GM21576 (cell line): ENCODE data around the gene YIF1A.
A peak's percentile ranks its signal among the peaks of the same experiment; 100 is the strongest.
"Not testable (repeated sequence)": the region's sequence is repeated elsewhere in the genome, so short reads cannot be mapped to it uniquely, and the experiment has no call there.

Experiments
- ATAC-seq: cut with Tn5 transposase; IDR thresholded peaks from one replicate; pipeline ENCODE4 v1.9.1; 2021; ENCODE audit warnings: mild to moderate bottlenecking, moderate library complexity; ENCODE audit not compliant: unreplicated experiment

YIF1A gene

DNA sequence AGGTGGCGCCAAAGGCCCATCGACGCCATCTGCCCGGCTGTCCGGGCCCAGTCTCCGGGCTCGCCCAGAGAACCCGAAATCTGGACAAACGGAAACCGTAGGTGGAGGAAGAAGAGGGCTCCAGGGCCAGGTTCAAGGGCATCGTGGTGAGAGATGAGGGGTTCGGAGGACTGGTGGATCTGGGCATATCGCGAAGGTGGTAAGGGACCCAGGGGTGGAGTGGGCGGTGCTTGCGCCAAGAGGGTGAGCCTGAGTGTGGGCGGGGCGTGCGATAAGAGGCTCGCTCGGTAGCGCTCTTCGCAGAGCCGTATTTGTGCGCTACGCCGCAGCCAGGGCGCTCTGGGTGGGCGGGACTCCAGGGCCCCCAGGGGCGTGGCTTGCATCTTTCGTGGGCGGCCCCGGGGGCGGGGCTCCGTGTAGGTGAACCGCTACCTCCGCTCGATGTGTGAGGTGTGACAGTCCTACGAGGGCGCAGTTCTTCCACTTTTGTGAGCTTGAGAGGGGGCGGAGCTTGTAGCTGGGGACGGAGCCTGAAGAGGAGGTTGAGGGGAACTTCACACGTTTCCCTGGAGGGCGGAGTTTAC lies 23.1 kb upstream of the YIF1A start:
- peak; percentile 64 for ATAC-seq

DNA sequence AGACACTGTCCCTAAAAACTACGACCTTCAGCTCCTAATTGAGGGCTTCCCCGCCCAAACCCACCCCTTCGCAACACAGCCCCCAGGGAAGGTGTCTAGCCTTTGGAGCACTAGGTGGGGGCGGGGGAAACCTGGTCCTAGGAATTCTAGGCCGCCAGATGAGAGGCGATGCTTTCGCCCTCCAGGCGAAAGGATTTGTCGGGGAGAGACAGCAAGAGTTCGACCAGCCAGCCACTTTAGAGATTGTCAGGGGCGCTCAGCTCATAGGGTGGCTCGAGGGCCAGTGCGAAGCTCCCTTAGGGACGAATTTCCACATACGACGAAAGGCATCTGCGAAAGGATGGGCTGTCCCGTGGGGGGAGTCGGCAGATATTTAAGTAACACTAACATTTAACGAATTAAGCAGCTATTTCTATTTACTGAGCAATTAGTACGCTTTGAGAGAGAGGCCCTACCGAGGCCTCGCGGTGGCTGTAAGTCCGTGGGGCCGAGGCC lies 22.6 kb upstream of the YIF1A start:
- ATAC-seq, result no peak

DNA sequence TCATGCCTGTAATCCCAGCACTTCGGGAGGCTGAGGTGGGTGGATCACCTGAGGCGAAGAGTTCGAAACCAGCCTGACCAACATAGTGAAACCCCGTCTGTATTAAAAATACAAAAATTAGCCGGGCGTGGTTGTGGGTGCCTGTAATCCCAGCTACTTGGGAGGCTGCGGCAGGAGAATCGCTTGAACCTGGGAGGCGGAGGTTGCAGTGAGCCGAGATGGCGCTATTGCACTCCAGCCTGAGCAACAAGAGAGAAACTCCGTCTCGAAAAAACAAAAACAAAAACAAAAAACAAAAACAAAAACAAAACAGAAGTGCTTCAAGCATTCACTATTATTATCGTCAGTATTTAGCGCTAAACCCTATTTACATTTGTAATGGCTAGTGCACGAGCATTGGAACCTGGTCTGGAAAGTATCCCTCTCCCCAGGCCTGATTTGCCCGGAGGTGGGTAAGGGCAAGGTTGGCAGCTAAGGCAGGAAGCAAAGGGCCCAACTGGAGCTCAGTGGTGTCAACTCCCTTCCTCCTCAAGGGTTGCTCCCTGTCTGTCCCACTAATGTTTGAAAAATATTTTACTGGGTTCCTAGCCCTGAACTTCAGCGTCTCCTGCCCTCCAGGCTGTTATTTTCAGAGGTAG lies 22.0 kb upstream of the YIF1A start:
- ATAC-seq, result not testable (repeated sequence)

DNA sequence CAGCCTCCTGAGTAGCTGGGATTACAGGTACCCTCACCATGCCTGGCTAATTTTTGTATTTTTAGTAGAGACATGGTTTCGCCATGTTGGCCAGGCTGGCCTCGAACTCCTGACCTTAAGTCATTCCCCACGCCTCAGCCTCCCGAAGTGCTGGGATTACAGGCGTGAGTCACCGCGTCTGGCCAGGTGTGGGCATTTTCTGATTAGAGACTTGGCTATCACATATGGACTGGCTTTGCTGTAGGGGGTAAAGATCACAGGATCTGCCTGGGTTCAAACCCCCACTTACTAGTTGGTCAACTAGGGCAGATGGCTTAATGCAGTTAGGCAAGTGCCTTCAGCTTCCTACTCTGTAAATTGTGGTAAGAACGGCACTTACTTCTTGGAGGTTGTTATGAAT lies 21.4 kb upstream of the YIF1A start:
- ATAC-seq, result no peak

DNA sequence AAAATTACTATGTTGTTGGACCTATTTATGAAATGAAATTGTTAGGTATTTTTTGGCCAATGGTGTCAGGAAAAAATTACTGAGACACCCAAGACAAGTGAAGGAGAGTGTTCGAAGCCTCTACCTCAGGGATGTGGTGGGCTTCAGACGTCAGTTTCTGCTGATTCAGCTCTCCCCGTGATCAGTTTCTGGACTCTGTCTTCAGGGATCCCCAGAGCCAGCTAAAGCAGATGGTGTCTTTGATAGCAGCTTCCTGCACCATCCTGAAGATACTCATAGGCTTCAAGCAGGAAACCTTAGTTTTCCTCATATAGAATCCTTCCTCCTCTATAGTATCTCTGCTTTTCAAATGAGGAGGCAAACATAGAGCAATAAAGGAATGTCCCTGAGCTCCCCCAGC lies 20.5 kb upstream of the YIF1A start:
- ATAC-seq, result no peak

DNA sequence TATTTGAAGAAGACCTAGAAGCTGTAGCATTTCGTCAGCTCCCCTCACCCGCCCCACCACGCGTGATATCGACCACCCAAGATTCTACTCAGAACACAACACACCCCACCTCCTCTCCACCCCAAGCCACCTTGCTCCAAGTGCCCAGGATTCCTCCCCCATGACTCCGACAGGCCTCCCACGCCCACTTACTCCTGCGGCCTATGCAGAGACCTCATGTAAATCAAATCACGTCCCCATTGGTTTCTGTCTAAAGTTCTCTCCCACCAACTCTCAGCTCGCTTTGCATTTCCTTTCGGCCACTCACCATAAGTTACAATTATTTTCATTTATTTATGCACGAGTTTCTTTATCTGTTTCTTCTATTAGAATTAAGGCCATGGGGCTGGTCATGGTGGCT lies 13.7 kb upstream of the YIF1A start:
- ATAC-seq, result no peak

DNA sequence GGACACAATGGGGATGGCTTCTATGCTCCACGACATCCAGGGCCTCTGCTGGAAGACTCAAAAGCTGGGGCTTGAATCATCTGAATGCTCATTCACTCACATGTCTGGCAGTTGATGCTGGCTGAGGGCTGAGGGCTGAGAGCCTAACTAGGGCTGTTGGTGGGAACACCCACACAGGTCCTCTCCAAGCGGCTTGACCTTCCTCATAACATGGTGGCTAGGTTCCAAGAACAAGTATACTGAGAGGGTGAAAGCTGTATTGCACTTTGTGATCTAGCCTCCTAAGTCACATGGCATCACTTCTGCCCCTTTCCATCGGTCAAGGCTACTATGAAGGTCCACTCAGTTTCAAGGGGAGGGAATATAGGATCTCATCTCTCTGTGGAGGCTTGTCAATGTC lies 10.2 kb upstream of the YIF1A start:
- ATAC-seq, result no peak

DNA sequence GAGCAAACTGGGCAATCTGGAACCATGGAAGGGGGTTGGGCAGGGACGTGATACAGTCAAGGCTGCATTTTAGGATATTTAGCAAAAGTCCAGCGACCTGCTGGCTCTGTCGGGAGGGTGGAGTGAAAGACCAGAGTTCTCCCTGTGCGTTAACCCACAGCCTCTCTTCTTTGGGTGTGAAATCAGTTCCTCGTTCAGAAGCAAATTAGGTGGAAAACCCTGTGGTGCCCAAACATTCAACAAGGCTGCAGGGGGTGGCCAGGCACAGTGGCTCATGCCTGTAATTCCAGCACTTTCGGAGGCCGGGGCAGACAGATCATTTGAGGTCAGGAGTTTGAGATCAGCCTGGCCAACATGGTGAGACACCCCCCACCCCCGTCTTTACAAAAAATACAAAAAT lies 8.7 kb upstream of the YIF1A start:
- ATAC-seq, result no peak

DNA sequence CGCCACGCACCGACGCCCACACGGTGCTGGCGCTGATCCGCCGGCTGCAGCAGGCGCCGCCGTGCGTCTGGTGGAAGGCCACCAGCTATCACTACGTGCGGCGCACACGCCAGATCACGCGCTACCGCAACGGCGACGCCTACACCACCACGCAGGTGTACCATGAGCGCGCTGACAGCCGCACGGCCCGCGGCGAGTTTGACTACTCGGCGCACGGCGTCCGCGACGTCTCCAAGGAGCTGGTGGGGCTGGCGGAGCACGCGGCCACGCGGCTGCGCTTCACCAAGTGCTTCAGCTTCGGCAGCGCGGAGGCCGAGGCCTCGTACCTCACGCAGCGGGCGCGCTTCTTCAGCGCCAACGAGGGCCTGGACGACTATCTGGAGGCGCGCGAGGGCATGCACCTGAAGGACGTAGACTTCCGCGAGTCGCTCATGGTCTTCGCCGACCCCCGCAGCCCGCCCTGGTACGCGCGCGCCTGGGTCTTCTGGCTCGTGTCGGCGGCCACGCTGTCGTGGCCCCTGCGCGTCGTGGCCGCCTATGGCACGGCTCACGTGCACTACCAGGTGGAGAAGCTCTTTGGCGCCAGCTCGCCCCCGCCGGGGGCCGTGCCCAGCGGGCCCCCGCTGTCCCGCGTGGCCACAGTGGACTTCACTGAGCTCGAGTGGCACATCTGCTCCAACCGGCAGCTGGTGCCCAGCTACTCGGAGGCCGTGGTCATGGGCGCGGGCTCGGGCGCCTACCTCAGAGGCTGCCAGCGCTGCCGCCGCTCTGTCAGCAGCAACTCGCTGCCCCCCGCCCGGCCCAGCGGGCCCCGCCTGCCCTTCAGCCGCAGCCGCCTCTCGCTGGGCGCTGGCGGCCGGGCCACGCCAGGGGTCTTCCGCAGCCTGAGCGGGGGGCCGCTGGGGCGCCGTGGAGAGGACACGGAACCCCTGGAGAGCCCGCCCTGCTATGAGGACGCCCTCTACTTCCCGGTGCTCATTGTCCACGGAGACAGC lies 6.0 kb upstream of the YIF1A start:
- ATAC-seq, result no peak

DNA sequence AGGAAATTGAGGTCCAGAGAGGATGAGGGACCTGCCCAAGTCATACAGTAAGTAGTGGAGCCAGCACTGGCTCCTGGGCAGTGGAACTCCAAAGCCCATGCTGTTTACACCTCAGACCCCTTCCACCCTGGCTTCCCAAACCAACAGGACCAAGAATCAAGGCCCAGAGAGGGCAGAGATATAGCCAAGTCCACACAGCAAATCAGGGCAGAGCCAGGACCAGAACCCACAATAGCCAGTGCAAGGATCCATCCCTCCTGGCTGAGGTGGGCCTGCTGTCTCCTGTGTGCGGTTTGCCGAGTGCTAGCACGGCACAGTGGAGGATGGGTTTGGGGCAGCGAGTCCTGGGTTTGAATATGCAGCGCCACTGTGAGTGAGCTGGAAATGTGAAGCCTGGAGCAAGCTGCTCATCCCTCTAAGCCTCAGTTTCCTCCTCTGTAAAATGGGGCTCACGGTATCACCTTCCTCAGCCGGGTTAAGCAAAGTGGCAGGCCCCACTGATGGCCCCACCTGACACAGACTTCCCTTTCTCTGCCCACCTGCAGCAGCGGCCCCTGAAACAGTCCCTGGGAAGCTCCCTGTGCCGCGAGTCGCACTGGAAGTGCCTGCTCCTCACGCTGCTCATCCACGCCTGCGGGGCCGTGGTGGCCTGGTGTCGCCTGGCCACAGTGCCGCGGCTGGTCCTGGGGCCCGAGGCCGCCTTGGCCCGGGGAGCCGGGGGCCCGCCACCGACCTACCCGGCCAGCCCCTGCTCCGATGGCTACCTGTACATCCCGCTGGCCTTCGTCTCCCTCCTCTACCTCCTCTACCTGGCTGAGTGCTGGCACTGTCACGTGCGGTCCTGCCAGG lies 5.1 kb upstream of the YIF1A start:
- ATAC-seq, result no peak

DNA sequence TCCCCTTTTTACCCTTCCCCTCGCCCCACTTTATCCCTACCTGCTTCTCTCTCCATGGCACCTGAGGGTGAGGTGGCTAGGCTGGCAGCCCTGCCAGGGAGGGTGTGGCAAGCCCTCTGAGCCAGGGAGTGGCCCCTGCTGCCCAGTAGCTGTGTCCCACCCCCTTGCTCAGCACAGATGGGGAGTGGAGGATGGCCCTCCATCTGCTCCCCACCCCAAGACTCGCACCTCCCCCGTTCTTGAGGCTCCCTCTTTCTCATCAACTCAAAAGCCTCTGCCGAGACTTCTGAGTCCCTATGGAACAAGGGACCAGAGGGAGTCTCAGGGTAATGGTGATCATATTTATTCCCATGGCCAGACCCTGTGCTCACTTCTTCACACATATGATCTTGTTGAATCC lies 4.4 kb upstream of the YIF1A start:
- no peak for ATAC-seq

DNA sequence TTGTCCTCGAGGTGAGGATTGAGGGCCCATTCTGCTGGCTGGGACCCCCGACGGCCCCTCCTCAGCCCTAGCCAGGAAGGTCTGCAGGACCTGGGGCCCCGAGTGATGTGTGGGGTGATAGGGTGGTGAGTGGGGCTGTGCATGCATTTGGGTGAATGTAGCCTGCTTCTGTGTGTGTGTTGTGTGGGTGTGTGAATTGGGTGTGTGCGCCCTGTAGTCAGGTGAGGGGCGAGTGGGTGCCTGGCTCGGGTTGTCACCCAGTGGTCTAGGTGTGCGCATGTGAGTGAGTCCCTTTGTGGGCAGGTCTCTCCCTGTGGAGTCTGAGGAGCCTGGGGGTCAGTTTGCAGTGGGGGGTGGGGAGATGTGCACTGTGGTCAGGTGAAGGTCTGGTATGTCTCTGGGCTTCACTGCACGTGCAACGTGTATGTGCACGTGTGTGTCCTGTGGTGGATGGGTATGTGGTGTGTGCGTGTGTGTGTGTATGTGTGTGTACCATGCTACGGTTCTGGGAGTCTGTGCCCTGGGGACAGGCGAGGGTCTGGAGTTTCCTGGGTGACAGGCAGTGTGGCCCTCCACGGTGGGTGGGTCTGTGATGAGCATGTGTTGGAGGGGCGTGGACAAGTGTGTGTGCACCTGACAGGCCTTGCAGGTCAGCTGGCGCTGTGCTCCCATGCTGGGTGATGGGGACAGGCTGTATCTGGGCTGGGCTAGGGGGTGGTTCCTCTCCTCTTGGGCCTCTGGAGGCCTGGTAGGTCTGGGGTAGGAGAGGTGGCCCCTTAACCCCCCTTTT lies 3.8 kb upstream of the YIF1A start:
- ATAC-seq, result no peak

DNA sequence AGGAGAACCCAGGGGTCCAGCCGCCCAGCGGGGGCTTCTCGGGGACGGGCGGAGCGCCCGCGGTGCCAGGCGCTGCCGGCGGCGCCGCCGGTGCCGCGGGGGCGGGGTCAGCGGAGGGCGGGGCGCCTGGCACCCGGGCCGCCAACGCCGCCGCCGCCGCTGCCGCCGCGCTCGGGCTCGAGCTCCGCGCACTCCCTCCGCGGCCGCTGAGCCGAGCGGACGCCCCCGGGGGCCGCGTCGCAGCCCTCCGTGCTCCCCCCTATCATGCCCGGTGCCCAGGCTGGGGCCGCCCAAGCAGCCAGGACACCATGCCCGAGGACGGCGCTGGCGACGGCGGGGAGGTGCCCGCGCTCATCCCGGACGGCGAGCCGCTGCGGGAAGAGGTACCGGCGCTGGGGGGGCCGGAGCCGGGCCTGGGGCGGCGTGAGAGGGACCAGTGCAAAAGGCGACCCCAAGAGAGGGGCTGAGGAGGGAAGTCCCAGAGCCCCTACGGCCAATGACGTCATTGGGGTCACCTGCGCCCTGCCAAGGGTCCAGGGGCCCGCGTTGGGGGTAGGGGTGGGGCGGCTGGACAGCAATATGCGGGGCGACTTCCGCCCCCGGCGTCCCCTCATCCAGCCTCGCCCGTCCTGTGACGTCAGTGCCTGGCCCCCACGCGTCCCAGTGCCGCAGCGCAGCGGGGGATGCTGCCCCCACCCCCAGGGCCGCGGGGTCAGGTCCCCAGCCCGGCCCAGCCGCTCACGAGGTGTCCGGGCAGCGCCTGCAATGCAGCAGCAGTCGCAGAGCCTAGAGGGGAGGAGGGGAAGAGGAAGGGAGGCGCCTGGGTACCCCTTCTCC lies 3.0 kb upstream of the YIF1A start, which contains the start of gene TMEM151A:
TMEM151A (plus strand) TSS at position 189 of the 837 bp plus-strand sequence; CDS start at position 309, 120 bp downstream.
- no peak for ATAC-seq

DNA sequence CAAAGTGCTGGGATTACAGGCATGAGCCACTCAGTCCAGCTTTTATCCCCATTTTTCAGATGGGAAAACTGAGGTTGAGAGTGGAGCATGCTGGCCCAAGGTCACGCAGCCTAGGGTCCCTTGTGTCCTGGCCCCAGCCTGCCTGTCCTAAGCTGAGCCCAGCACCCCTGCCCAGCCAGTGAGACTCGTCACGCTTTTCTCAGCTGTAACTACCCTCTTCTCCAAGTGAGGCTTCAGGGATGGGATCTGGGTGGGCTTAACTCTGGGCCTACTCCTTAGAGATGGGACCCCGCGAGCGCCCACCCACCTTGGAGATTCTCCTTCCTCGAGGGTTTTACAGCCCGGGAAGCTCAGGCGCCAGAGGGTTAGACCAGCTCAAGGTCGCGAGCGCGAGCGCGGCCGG lies 2.4 kb upstream of the YIF1A start:
- ATAC-seq, result no peak

DNA sequence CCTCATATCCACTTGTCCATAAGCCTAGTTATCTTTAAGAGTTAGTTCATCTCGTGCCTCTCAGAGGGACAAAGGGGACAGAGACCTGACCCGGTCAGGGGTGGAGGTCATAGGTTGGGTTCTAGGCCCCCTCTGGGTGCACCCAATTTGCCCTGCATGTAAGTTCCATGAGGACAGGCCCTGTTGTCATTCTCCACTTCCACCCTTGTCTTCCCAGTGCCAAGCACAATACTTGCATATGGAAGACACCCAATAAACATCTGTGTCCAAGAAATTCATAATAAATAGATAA lies 1.3 kb upstream of the YIF1A start:
- no peak for ATAC-seq

DNA sequence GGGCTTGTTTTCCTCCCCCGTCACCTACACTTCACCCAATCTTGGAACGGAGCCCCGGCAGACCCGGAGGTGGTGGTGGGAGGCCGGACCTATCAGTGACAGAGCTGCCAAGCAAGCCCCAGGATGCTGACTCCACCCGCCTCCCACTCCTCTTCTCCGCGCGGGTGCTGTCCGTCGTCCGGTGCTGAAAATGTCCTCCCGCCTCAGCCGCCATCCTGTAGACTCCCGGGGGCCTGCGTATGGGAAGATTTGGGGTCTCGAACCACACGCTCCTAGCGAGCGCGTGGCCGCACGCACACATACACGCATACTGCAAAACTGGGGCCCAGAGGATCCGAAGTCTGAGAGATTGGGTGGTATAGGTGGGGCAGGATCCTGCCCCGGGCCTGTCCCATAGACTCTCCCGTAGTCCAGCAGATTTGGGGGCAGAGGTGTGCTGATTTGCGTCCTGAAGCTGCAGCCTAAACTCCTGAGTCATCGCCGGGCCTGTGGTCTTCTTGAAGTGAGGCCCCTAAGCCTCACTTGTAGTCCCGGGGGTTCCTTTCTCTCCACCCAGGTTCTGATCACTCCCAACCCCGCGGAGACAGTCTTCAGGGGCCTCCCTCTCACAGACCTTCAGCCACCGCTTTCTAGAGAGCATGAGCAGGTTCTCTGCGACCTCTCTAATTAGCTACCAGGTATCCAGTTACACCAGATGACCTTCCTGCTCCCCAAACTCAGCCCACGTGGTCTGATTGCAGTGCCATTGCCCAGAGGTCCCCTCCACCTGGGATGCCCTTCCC lies 796 bp upstream of the YIF1A start:
- ATAC-seq, result peak; percentile 26

DNA sequence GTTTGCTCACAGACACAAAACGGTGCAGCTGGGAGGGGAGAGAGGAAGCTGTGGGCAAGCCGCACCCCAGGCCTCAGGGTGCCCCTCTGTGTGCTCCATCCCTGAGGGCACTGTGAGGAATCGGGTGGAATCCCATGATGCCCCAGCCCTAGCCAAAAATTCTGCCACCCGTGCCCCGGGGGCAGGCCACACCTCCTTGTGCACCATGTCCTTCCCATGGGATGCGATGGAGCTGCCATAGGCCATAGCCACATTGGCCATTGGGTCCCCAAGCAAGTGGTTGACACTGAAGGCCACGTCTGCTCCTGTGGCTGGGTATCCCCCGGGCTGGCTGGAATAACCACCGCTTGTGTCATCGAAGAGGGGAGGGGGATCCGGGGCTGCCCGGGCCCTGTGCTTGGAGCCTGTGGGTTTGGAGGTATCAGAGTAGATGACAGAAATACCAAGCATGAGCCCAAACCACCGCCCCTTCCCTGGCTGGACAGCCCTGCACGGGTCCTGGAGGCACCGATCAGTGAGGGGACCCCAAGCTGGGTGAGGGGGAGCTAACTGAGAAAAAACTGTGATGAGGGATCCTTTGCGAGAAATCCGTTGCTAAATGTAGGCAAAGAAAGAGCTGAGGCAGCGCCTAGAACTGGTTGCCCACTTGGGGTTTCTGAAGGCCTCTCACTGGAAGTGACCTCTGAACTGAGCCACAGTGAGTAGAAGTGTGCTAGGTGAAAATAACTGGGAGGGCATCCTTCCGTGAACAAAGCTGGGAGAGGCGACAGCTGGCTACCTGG lies 863 bp downstream of the YIF1A start:
- no peak for ATAC-seq
